Prostate gland (tissue), 2 donors: Measurements from ENCODE around the gene ANO2. TPM values are rescaled to one million over a fixed set of nuclear protein-coding genes. Genes with fewer than 3 reads are reported as not detected.

ENCODE experiments used
- DNase-seq: peaks from one replicate; pipeline ENCODE4 v3.0.0-alpha.2; 2019; ENCODE audit warnings: low spot score
- H3K27ac ChIP-seq, 2 donors: fragments of 200-600 bp; sonication (generic); 2 replicates each; pipeline ENCODE4 v1.5.1; 2017 to 2019
- H3K27me3 ChIP-seq: fragments of 200-600 bp; sonication (generic); replicated peaks from 2 replicates; pipeline ENCODE4 v1.5.1; 2019; ENCODE audit not compliant: insufficient read depth
- H3K36me3 ChIP-seq, 2 donors: fragments of 200-600 bp; sonication (generic); 1 replicate in 1 of 2; 2 replicates in 1 of 2; pipeline versions ENCODE4 v1.5.1 to v1.8.1; 2017 to 2019
- H3K4me1 ChIP-seq: fragments of 200-600 bp; sonication (generic); replicated peaks from 2 replicates; pipeline ENCODE4 v1.5.1; 2019
- H3K4me3 ChIP-seq, 2 donors: fragments of 200-600 bp; sonication (generic); 2 replicates each; pipeline ENCODE4 v1.5.1; 2017 to 2019
- H3K9me3 ChIP-seq: fragments of 200-600 bp; sonication (generic); 2 replicates; pipeline ENCODE4 v1.5.1; 2017
- CTCF ChIP-seq, 4 experiments: fragments of 200-600 bp in 2 of 4; fragments of 450-650 bp in 2 of 4; sonication (generic) in 2 of 4; IDR thresholded peaks; 1 replicate in 3 of 4; 2 replicates in 1 of 4; pipeline ENCODE4 v1.5.1; 2016 to 2019; ENCODE audit warnings: antibody characterized with exemption in 4 of 4, mild to moderate bottlenecking in 2 of 4, moderate library complexity in 2 of 4
- POLR2A ChIP-seq: fragments of 450-650 bp; IDR thresholded peaks from one replicate; pipeline ENCODE4 v1.6.1; 2016; ENCODE audit warnings: antibody characterized with exemption, mild to moderate bottlenecking
- POLR2AphosphoS5 ChIP-seq: sonication (generic); formaldehyde crosslinking; IDR thresholded peaks from one replicate; pipeline ENCODE4 v1.6.1; 2017; ENCODE audit warnings: antibody characterized with exemption
- whole genome bisulfite sequencing: methylation state at CpG from one replicate; pipeline ENCODE4 v1.1.5; 2018; 5-methylcytosine and 5-hydroxymethylcytosine counted together
- intact Hi-C: fragments of 100-400 bp; cut with DNase I; formaldehyde crosslinking; loops from one replicate; pipeline ENCODE4 v1.14.2; 2022
- total RNA-seq, 2 donors: library from RNA; depleted of rRNA; stranded (reverse); fragments of >200 nt; gene quantifications; one replicate each; pipeline ENCODE4 v1.1.0, GENCODE V29; 2016

ANO2 gene
- total RNA-seq, 2 donors from 2014 or later, result 0.64 to 7.0 TPM

- no peak for DNase-seq
Observed at GRCh38 chr12:5628501-5628900, 316.6 kb downstream of the ANO2 start.

GRCh38 chr12:5627053-5627630, 317.9 kb downstream of the ANO2 start:
- TF ChIP-seq POLR2A (no peak), POLR2AphosphoS5 (peak; percentile 25), CTCF (IDR thresholded peaks at IDR 0.05) (no peak)
- intact Hi-C loops, result no loop called here
- H3K4me3 ChIP-seq, result no peak overlapping the region
- H3K27ac ChIP-seq, result no peak overlapping the region
- H3K27me3 ChIP-seq, result no peaks in the 10 kb centered on the region
- no peak for DNase-seq
- no peaks in the 10 kb centered on the region for H3K9me3 ChIP-seq
- H3K4me1 ChIP-seq, result no peaks in the 10 kb centered on the region
- WGBS, result 72% methylated on average over 8 of the region's 8 CpGs
- no peaks in the 10 kb centered on the region for H3K36me3 ChIP-seq

More at GRCh38 chr12:5628501-5628900, 316.6 kb downstream of the ANO2 start:
- Histone ChIP-seq H3K4me1 (no peaks in the 10 kb centered on the region), H3K27me3 (no peaks in the 10 kb centered on the region), H3K9me3 (no peaks in the 10 kb centered on the region), H3K4me3 (no peak overlapping the region), H3K27ac (no peak overlapping the region), H3K36me3 (no peaks in the 10 kb centered on the region)
- TF ChIP-seq POLR2A (no peak), POLR2AphosphoS5 (no peak), CTCF (IDR thresholded peaks at IDR 0.05) (no peak)
- WGBS, result 98% methylated on average over 8 of the region's 8 CpGs
- intact Hi-C loops, result no loop called here

GRCh38 chr12:5626151-5626550, 318.9 kb downstream of the ANO2 start:
- TF ChIP-seq POLR2A (no peak), CTCF (IDR thresholded peaks at IDR 0.05) (no peak), POLR2AphosphoS5 (no peak)
- H3K4me1 ChIP-seq, result no peaks in the 10 kb centered on the region
- intact Hi-C loops, result no loop called here
- H3K27me3 ChIP-seq, result no peaks in the 10 kb centered on the region
- H3K9me3 ChIP-seq, result no peaks in the 10 kb centered on the region
- DNase-seq, result no peak
- H3K36me3 ChIP-seq, result no peaks in the 10 kb centered on the region
- H3K27ac ChIP-seq, result no peak overlapping the region
- H3K4me3 ChIP-seq, result no peak overlapping the region
- 90% methylated on average over 6 of the region's 7 CpGs for WGBS

- WGBS, result 87% methylated on average over 13 of the region's 13 CpGs
- intact Hi-C loops, result no loop called here
- Histone ChIP-seq H3K9me3 (no peaks in the 10 kb centered on the region), H3K27me3 (no peaks in the 10 kb centered on the region), H3K27ac (no peak overlapping the region), H3K4me1 (no peaks in the 10 kb centered on the region), H3K36me3 (no peaks in the 10 kb centered on the region), H3K4me3 (no peak overlapping the region)
- DNase-seq, result no peak
- no peak for TF ChIP-seq POLR2AphosphoS5
Observed at GRCh38 chr12:5624486-5625272, 320.4 kb downstream of the ANO2 start.

GRCh38 chr12:5623411-5623810, 321.6 kb downstream of the ANO2 start:
- intact Hi-C loops, result no loop called here
- H3K36me3 ChIP-seq, result no peaks in the 10 kb centered on the region
- no peaks in the 10 kb centered on the region for H3K4me1 ChIP-seq
- WGBS, result 82% methylated on average over 7 of the region's 7 CpGs
- no peak overlapping the region for H3K27ac ChIP-seq
- TF ChIP-seq CTCF (IDR thresholded peaks at IDR 0.05), result no peak
- no peak for TF ChIP-seq POLR2AphosphoS5
- no peak for TF ChIP-seq POLR2A
- no peaks in the 10 kb centered on the region for H3K27me3 ChIP-seq
- no peak for DNase-seq
- no peak overlapping the region for H3K4me3 ChIP-seq
- H3K9me3 ChIP-seq, result no peaks in the 10 kb centered on the region
